Uterus (tissue), 2 donors: ENCODE data around the gene CDK5R1.

Experiments used
- POLR2A ChIP-seq, 2 donors: fragments of 450-650 bp; IDR thresholded peaks; one replicate each; pipeline ENCODE4 v1.6.1; 2016; ENCODE audit warnings: antibody characterized with exemption in 2 of 2, mild to moderate bottlenecking in 1 of 2, moderate library complexity in 1 of 2
- TF ChIP-seq, protein P1 (sequence below), 4 experiments: fragments of 200-600 bp in 2 of 4; fragments of 450-650 bp in 2 of 4; sonication (generic) in 2 of 4; IDR thresholded peaks; one replicate each; pipeline ENCODE4 v1.5.1; 2016 to 2019; ENCODE audit warnings: antibody characterized with exemption in 4 of 4, mild to moderate bottlenecking in 2 of 4, moderate library complexity in 1 of 4

DNA sequence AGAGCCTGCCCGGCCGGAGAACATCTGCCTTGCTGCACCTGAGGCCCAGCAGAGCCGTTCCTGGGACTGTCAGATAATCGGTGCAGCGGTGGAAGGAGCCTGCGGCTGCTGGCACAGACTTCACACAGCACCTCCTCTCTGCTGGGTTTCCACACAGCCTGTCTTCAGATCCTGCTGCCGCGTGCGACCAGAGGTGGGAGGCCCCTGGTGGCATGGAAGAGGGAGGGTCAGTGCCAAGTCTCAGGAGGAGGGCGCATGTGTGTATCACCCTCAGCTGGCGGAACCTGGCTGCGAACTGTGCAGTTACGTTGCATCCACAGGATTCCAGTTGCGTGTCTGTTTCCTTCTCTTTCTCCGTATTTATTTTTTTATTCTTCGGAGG is 3.3 kb downstream of the CDK5R1 start:
- TF ChIP-seq, protein P1, sequence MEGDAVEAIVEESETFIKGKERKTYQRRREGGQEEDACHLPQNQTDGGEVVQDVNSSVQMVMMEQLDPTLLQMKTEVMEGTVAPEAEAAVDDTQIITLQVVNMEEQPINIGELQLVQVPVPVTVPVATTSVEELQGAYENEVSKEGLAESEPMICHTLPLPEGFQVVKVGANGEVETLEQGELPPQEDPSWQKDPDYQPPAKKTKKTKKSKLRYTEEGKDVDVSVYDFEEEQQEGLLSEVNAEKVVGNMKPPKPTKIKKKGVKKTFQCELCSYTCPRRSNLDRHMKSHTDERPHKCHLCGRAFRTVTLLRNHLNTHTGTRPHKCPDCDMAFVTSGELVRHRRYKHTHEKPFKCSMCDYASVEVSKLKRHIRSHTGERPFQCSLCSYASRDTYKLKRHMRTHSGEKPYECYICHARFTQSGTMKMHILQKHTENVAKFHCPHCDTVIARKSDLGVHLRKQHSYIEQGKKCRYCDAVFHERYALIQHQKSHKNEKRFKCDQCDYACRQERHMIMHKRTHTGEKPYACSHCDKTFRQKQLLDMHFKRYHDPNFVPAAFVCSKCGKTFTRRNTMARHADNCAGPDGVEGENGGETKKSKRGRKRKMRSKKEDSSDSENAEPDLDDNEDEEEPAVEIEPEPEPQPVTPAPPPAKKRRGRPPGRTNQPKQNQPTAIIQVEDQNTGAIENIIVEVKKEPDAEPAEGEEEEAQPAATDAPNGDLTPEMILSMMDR (IDR thresholded peaks at IDR 0.05) = no peak
- TF ChIP-seq POLR2A (IDR thresholded peaks at IDR 0.05) = no peak
